Right renal pelvis (tissue), 4 donors: Measurements from ENCODE around the gene USP32. TPM values are rescaled to one million over a fixed set of nuclear protein-coding genes. Genes with fewer than 3 reads are reported as not detected.
"Not testable (repeated sequence)": the region's sequence is repeated elsewhere in the genome, so short reads cannot be mapped to it uniquely, and the experiment has no call there.

Experiments used
- DNase-seq, 4 donors: peaks; one replicate each; pipeline ENCODE4 v3.0.0-alpha.2; 2013; ENCODE audit warnings: low read depth in 4 of 4, low spot score in 3 of 4, missing footprints in 1 of 4
- polyA plus RNA-seq, 4 donors: library from polyadenylated mRNA; unstranded; fragments of 120-200 nt; gene quantifications; one replicate each; pipeline ENCODE4 v1.2.1, GENCODE V29; 2013; ENCODE audit not compliant: insufficient read length in 4 of 4

Gene USP32
- polyA plus RNA-seq, 4 donors: 38.9 to 43.7 (median 41.5) TPM

DNA sequence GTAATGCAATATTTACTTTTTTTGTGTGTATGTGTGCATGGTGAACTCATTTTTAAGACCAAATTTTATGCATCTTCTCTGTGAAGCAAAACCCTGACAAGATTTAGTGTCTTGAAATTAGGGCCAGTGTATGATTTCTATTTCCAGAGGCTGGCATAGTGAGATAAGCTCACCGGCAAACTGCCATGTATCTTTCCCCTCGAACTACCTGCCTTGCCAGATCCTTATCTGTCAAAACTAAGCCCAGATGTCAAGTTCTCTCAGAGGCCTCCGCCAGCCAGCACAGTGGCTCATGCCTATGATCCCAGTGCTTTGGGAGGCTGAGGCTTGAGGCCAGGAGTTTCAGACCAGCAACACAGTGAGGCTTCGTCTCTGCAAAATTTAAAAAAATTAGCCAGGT lies 10.0 kb downstream of the USP32 start:
- DNase-seq: no peak

DNA sequence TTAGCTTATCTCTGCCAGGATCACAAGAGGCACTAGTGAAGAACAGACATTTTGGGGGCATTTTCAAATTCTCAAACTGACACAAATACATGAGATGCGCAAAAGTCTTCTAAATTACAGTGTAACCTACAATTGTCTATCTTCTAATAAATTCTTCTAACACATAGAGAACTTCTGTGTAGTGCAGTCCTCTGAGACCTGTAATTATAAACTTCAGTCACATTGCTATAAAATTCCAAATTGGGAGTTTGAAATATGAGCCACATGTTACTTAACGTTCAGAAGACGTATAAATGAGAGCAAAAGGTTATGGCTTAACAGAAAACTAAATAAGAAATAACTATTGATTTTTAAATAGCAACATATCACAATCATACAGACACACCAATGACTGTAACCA lies 12.5 kb downstream of the USP32 start:
- DNase-seq: not testable (repeated sequence)

DNA sequence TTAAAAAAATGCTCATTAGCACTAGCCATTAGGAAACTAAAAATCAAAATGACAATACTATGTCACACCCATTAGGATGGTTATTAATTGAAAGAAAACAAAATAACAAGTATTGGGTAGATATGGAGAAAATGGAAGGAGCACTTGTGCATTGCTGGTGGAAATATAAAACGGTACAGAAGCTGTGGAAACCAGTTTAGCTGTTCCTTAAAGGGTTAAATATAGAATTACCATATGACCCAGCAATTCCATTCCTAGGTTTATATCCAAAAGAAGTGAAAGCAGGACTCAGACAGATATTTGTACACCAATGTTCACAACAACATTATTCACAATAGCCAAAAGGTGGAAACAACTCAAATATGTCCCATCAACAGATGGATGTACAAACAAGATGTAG lies 13.7 kb downstream of the USP32 start:
- DNase-seq: not testable (repeated sequence)

DNA sequence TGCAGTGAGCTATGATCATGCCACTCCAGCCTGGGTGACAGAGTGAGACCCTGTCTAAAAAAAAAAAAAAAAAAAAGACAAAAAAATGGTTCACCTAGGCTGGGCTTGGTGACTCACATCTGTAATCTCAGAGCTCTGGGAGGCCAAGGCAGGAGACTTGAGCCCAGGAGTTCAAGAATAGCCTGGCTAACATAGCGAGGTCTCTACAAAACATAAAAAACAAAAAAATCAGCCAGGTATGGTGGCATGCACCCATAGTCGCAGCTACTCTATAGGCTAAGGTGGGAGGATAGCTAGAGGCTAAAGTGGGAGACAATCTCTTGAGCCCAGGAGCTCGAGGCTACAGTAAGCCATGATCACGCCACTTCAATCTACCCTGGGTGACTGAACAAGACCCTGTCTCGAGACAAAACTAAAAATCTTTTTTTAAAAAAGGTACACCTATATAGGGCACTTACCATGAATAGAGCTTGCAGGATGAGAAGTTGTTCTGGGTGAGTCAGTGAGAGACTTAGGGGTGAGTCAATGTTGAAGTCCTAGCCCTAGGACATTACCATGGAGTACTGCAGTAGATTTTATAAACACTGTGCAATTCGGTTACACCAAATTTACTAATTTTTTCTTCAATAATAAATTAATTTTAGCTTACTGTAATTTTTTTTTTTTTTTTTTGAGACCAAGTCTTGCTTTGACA lies 19.0 kb downstream of the USP32 start:
- no peak for DNase-seq

GRCh38 chr17:60371818-60372510 lies 20.0 kb downstream of the USP32 start:
- DNase-seq: no peak

GRCh38 chr17:60371416-60371815 lies 20.5 kb downstream of the USP32 start:
- DNase-seq: no peak

DNA sequence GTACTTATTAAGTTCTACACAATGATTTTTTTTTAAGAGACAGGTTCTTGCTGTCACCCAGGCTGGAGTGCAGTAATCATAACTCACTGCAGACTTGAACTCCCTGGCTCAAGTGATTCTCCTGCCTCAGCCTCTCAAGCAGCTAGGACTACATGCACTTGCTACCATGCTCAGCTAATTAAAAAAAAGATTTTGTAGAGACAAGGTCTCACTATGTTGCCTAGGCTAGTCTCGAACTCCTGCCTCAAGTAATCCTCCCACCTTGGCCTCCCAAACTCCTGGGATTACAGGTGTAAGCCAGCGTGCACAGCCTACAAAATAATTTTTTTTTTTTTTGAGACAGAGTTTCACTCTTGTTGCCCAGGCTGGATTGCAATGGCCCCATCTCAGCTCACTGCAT lies 22.2 kb downstream of the USP32 start:
- no peak for DNase-seq

GRCh38 chr17:60363700-60364405 lies 28.1 kb downstream of the USP32 start:
- no peak for DNase-seq

- DNase-seq: no peak
These were observed 29.6 kb downstream of the USP32 start for GRCh38 chr17:60362329-60362728.

DNA sequence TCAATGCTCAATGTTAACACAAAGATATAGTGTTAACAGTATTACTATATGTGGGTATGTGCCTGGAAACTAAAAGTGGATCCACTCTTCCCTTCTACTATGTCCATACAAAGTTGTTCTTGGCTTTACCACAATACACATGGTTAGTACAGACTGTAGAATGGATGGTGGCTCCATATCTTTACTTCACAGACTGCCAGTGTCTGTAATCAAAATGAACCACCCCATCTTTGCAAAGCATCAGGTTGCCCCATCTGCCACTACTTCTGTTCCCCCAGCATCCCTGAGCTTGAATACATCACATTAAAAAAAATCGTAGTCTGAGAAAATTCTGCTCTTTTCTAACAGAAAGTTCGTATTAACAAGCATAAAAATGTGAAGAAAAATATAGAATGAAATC lies 30.0 kb downstream of the USP32 start:
- no peak for DNase-seq

DNA sequence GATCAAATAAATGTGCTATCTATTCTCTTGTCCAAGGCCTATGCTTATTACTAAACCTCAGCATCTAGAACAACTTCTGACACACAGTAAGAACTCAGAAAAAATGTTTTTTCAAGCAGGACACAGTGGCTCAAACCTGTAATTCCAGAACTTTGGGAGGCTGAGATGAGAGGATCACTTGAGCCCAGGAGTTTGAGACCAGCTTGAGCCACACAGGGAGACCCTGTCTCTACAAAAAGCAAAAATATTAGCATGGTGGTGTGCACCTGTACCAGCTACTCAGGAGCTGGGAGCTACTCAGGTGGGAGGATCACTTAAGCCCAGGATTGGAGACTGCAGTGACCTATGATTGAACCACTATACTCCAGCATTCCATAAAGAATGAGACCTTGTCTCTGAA lies 32.5 kb downstream of the USP32 start:
- DNase-seq: no peak

DNA sequence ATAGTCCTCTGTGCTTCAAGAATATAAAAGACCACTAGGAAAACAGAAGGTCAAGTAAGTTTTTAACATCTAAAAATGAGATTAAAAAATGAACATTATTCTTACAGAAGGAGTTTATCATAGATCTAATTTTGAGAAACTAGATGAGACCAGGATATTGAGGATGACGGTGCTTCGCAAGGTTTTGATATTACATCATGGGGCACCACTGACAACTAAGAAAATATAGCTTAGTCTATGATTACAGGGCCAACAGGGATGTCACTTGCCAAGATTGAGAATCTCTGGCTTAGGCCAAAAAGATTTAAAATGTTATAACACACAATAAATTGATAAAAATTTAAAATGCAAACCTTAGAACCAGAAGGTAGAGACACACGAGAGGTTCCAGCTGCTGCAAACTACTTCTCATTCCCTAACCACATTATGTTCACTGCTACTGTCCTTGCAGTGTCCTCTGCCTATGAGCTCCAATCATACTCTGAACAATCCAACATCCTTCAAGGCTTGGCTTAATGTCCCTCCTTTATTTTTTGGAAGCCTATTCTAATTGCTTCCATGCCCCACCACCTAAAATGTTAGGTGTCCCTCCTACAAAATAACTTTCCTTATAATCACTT lies 33.2 kb downstream of the USP32 start:
- DNase-seq: no peak

GRCh38 chr17:60356940-60357339 lies 35.0 kb downstream of the USP32 start:
- no peak for DNase-seq

DNA sequence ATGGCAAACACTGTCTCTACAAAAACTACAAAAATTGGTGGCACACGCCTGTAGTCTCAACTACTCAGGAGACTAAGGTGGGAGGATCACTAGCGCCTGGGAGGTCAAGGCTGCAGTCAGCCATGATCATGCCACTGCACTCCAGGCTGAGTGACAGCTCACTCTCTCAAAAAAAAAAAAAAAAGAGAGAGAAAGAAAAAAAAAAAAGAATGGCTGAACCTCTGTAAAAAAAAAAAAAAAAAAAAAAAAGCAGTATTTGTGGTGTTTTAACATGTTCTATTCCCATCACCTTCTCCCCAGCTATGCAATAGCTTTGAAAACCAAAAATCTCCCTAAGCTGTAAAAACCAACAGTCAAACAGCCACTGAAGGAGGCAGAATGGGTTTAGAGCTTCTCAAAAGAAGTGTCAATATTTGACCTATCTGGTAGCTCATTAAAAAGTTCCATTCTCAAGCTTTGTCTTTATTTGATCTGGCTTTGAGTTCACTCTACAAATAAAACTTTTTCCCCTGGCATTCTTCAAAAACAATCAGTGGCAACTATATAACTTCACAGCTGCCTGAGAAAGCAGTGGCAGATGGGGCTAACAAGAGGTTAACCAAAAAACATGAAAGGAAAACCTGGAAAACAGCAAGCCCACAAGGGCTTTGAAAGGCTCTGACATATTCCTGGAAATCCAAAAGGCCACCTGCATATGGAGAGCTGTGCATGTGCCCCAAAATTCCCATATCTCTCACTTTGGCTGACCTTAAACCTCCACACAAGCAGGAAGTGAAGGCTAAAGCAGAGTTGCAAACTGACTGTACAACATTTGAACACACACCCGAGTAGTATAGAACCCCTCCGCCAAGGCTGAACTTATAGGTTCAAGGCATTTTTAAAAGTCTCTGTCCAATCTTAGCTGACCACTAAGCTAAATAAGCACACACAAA lies 36.0 kb downstream of the USP32 start:
- DNase-seq: no peak

- DNase-seq: no peak
These were observed 37.7 kb downstream of the USP32 start for GRCh38 chr17:60354223-60354622.

- DNase-seq: no peak
These were observed 38.2 kb downstream of the USP32 start for GRCh38 chr17:60353773-60354172.

DNA sequence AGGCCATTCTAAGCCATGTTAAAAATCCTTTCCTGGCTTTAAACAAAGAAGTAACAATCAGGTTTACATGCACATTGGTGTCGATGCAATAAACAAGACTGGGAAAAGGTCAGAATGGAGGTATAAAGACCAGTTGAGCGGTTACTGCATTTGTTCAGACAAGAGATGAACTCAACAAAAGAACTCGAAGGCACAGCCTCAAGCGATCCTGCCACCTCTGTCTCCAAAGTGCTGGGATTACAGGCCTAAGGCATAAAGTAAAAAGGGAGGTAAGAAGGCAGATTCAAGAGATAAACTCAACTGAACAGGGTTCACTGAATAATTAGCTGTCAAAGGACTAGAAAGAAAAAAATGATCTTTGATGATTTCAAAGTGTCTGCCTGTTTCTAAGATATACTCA lies 39.4 kb downstream of the USP32 start:
- no peak for DNase-seq

DNA sequence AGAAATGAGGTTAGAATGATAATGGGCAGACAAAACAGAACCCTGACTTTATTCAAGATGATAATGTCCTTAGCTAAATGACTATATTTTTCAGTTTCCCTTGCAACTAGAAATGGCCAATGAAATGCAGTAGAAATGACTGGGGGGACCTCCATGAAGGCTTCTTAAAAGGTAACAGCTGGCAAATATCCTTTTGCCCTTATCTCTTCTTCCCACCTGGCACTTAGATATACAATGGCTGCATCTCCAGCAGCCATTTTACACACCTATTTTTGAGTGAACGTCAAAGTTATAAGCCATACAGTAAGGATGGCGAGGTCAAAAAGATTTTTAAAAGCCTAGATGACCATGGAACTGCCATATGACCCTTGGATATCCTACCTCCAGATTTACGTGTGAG lies 39.9 kb downstream of the USP32 start:
- no peak for DNase-seq

- no peak for DNase-seq
These were observed 40.8 kb downstream of the USP32 start for GRCh38 chr17:60351012-60351695.

DNA sequence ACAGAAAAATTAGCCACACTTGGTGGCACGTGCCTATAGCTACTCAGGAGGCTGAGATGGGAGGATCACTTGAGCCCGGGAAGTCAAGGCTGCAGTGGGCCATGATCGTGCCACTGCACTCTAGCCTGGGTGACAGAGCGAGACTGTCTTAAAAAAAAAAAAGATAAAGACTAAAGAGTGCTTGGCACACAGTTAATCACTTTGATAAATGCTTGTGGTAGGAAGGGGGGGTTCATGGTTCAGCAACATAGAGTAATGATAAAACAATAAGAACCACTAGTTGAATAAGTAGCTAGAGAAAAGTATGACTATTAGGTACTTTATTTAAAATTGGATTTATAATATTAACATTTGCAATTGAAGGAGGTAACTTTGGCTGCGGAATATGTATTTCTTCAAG lies 43.3 kb downstream of the USP32 start:
- no peak for DNase-seq
